Uterus (tissue), 2 donors: ENCODE measurements around the gene SINHCAF.

Source experiments
- CTCF ChIP-seq, 4 experiments: fragments of 200-600 bp in 2 of 4; fragments of 450-650 bp in 2 of 4; sonication (generic) in 2 of 4; IDR thresholded peaks; one replicate each; pipeline ENCODE4 v1.5.1; 2016 to 2019; ENCODE audit warnings: antibody characterized with exemption in 4 of 4, mild to moderate bottlenecking in 2 of 4, moderate library complexity in 1 of 4
- POLR2A ChIP-seq, 2 donors: fragments of 450-650 bp; IDR thresholded peaks; one replicate each; pipeline ENCODE4 v1.6.1; 2016; ENCODE audit warnings: antibody characterized with exemption in 2 of 2, mild to moderate bottlenecking in 1 of 2, moderate library complexity in 1 of 2

DNA sequence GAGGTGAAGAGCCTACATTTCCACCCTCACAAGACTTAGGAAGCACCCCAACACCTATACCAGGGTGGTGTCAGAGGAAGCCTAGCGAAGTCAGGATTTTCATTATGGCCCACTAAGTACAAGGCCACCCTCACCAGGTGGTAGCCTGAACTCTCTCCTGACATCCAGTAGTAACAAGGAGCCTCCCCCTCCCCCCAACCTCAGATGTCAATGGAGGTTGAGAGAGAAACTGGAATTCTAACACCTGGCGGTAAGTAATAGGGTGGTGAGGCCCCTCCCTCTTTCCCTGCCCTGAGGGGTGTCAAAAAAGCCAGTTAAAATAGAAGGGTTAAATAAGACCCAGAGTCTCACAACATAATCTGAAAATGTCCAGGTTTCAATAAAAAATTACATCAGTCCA, 37.6 kb downstream of the SINHCAF start:
- TF ChIP-seq CTCF (IDR thresholded peaks at IDR 0.05): no peak
- no peak for TF ChIP-seq POLR2A (IDR thresholded peaks at IDR 0.05)
